Naive thymus-derived CD4-positive, alpha-beta T cell (primary cell): ENCODE results near the gene CCDC85B. TPM values are rescaled to one million over a fixed set of nuclear protein-coding genes. Genes with fewer than 3 reads are reported as not detected.
A peak's percentile ranks its signal among the peaks of the same experiment; 100 is the strongest.

Experiments used
- ATAC-seq: fragments of 150-1000 bp; cut with Tn5 transposase; 2 replicates; pipeline ENCODE4 v1.10.0; 2021; ENCODE audit warnings: mild to moderate bottlenecking, moderate library complexity
- CTCF ChIA-PET: fragments of 350-600 bp; sonication (Branson Sonifier 250); formaldehyde crosslinking; loops from one replicate; lab custom pipeline; 2021; ENCODE audit warnings: antibody characterized with exemption; lab: Charles Lee
- POLR2A ChIA-PET: fragments of 350-600 bp; sonication (Branson Sonifier 250); formaldehyde crosslinking; loops from one replicate; lab custom pipeline; 2021; ENCODE audit warnings: antibody characterized with exemption, inconsistent platforms; lab: Charles Lee
- DNase-seq, 9 donors: peaks; one replicate each; pipeline versions ENCODE4 v3.0.0 to v3.0.0-alpha.2; 2020 to 2022; ENCODE audit warnings: mixed read lengths in 1 of 9
- H3K27ac ChIP-seq: one replicate; pipeline ENCODE4 v1.7.0; 2013; ENCODE audit warnings: mild to moderate bottlenecking, low read depth, low read length, moderate library complexity
- H3K27me3 ChIP-seq, 2 donors: one replicate each; pipeline ENCODE4 v1.7.0; 2013; ENCODE audit warnings: low read length in 2 of 2, mild to moderate bottlenecking in 2 of 2, moderate library complexity in 2 of 2; ENCODE audit not compliant: control insufficient read depth in 2 of 2, insufficient read depth in 2 of 2
- H3K36me3 ChIP-seq, 3 experiments: 1 replicate in 2 of 3; 2 replicates in 1 of 3; pipeline ENCODE4 v1.7.0; 2013; ENCODE audit warnings: low read length in 3 of 3, mild to moderate bottlenecking in 3 of 3, moderate library complexity in 1 of 3; ENCODE audit not compliant: insufficient read depth in 3 of 3, control insufficient read depth in 2 of 3
- H3K4me1 ChIP-seq, 2 donors: one replicate each; pipeline ENCODE4 v1.7.0; 2013; ENCODE audit warnings: low read length in 2 of 2, mild to moderate bottlenecking in 2 of 2, moderate library complexity in 1 of 2; ENCODE audit not compliant: control insufficient read depth in 2 of 2, insufficient read depth in 2 of 2
- H3K4me3 ChIP-seq: 2 replicates; pipeline ENCODE4 v1.7.0; 2013; ENCODE audit warnings: mild to moderate bottlenecking, low read length
- H3K9me3 ChIP-seq, 3 experiments: 1 replicate in 2 of 3; 2 replicates in 1 of 3; pipeline ENCODE4 v1.7.0; 2013; ENCODE audit warnings: low read length in 3 of 3; ENCODE audit not compliant: control insufficient read depth in 2 of 3
- H3K27ac Mint-ChIP-seq, 9 donors: one replicate each; pipeline ENCODE4 v1.8.0; 2020 to 2022; ENCODE audit warnings: mixed read lengths in 9 of 9, mild to moderate bottlenecking in 8 of 9, moderate library complexity in 5 of 9, inconsistent platforms in 2 of 9
- H3K27me3 Mint-ChIP-seq, 5 donors: one replicate each; pipeline ENCODE4 v1.8.0; 2021 to 2022; ENCODE audit warnings: mixed read lengths in 5 of 5, mild to moderate bottlenecking in 1 of 5
- H3K36me3 Mint-ChIP-seq, 5 donors: one replicate each; pipeline ENCODE4 v1.8.0; 2020 to 2022; ENCODE audit warnings: mixed read lengths in 5 of 5, mild to moderate bottlenecking in 3 of 5, inconsistent platforms in 1 of 5
- H3K4me1 Mint-ChIP-seq, 7 donors: one replicate each; pipeline ENCODE4 v1.8.0; 2020 to 2022; ENCODE audit warnings: mixed read lengths in 7 of 7, mild to moderate bottlenecking in 3 of 7, inconsistent platforms in 1 of 7
- H3K4me3 Mint-ChIP-seq, 10 donors: one replicate each; pipeline ENCODE4 v1.8.0; 2020 to 2022; ENCODE audit warnings: mild to moderate bottlenecking in 10 of 10, mixed read lengths in 10 of 10, moderate library complexity in 6 of 10, inconsistent platforms in 2 of 10
- H3K9me3 Mint-ChIP-seq, 11 donors: one replicate each; pipeline ENCODE4 v1.8.0; 2020 to 2022; ENCODE audit warnings: mixed read lengths in 11 of 11, mild to moderate bottlenecking in 4 of 11, inconsistent platforms in 1 of 11, moderate library complexity in 1 of 11
- intact Hi-C, 2 donors: fragments of 100-400 bp; cut with micrococcal nuclease; formaldehyde crosslinking; loops; one replicate each; pipeline ENCODE4 v1.15.1; 2023
- polyA plus RNA-seq, 2 donors: library from polyadenylated mRNA; unstranded; fragments of 300-500 nt; fragmentation: Illumina TruSeq; gene quantifications; one replicate each; pipeline ENCODE4 v1.2.3, GENCODE V29; 2021
- total RNA-seq, 6 experiments: library from RNA in 5 of 6; stranded (reverse) in 5 of 6; gene quantifications; 1 replicate in 5 of 6; 2 replicates in 1 of 6; pipeline ENCODE4 v1.2.3 and lab custom pipeline; 2021 to 2026

The CCDC85B gene
- total and polyA plus RNA-seq, 7 experiments from 2014 or later, result 21.1 to 85.0 (median 27.4) TPM

DNA sequence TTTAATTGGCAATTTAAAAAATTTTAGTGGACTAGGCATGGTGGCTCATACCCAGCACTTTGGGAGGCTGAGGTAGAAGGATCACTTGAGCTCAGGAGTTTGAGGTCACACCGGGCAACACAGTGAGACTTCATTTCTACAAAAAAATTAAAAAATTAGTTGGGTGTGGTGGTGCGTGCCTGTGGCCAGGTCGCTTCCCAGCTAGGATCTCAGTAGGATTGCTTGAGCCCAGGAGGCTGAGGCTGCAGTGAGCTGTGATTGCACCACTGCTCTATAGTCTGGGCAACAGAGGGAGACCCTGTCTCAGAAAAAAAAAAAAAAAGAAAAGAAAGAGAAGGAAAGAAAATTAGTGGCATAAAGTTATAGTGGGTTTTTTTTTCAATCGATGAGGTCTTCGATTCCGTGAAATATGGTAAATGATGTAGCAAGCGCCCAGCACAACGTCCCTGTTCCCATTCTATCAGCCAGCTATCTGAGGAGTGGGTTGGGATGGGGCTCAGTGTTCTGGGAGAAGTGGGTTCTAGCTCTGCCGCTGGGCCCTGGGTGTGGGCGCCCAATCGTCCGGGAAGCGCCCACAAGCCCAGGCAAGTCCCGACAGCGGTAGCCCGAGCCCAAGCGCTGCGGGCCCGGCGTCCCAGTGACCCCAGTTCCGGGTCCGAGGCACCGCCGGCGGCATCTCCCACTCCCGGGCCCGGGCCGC lies 8.3 kb downstream of the CCDC85B start:
- H3K9me3 Mint-ChIP-seq, result no peaks in the 10 kb centered on the region
- H3K36me3 Mint-ChIP-seq, result no peaks in the 10 kb centered on the region
- Histone ChIP-seq H3K4me3 (no peak overlapping the region), H3K27me3 (peaks cover 0 to 6% of the 10 kb centered on the region in 2 donors), H3K4me1 (peaks cover 23 to 26% of the 10 kb centered on the region in 2 donors), H3K27ac (peak overlapping the region; percentile 1), H3K9me3 (no peaks in the 10 kb centered on the region), H3K36me3 (no peaks in the 10 kb centered on the region)
- peaks cover 7 to 51% (median 20%) of the 10 kb centered on the region in 7 donors for H3K4me1 Mint-ChIP-seq
- intact Hi-C loops, result no loop called here
- ATAC-seq (no peak), DNase-seq (no peak)
- ChIA-PET CTCF (interaction anchor here (0.8 to 1.3 kb wide), 4 partner anchors 9 to 60 kb away, joined by 3 to 5 read pairs (median 3); partner anchors contain the start of gene CCDC85B), POLR2A (interaction anchor here (1.4 to 6.5 kb wide), 4 partner anchors 8 to 29 kb away, joined by 3 to 108 read pairs (median 14); partner anchors contain the start of genes CCDC85B and FIBP)
- H3K27me3 Mint-ChIP-seq, result peaks cover 0 to 10% (median 3%) of the 10 kb centered on the region in 5 donors
- H3K4me3 Mint-ChIP-seq, result peak overlapping the region; percentile 62 to 83 (median 73)
- peak overlapping the region in 6 of 9 donors; percentile 24 to 75 (median 72) for H3K27ac Mint-ChIP-seq

DNA sequence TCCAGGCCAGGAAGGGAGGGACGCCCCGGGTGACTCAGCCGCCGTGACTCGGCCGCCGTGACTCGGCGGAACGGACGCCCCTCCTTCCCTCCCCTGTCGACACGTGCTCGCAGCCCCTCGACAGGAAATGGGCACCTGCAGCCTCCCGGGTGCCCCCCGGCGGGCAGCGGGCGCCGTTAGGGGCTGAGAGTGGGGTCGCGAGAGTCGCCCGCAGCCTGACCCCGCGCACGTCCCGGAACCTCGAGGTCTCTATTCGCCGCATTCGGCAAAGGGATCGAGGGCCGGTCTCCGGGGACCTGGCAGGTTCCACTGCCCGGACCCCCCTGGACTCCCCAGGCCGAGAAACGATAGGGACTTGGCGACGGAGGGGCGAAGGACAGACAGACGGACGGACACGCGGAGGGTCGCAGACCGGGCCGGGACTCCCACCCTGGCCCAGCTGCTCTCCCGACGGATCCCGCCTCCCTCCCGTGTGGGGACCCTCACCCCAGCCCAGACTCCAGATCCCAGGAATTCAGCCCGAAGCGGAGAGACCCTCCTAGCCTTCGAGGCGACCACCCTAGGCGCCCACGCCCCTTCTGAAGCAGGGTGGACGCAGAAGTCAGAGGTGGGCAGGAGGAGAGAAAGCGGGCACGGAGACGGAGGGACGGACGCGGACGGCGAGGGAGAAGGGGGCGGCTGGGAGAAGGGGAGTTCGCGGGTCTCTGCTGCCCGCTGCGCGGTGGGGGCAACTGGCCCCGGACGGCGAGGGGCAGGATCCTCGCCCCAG lies 9.1 kb downstream of the CCDC85B start:
- Histone ChIP-seq H3K9me3 (no peaks in the 10 kb centered on the region), H3K27ac (peak overlapping the region; percentile 47), H3K36me3 (no peaks in the 10 kb centered on the region), H3K27me3 (peaks cover 0 to 6% of the 10 kb centered on the region in 2 donors), H3K4me3 (peak overlapping the region; percentile 51), H3K4me1 (peaks cover 17 to 19% of the 10 kb centered on the region in 2 donors)
- no peak for ATAC-seq
- peak in 2 of 9 donors; percentile 52 to 81 for DNase-seq
- peak overlapping the region in 9 of 10 donors; percentile 20 to 81 (median 62) for H3K4me3 Mint-ChIP-seq
- peaks cover 0 to 11% (median 3%) of the 10 kb centered on the region in 5 donors for H3K27me3 Mint-ChIP-seq
- intact Hi-C loops, result loop anchor here (1.0 to 10.0 kb wide), 6 partner anchors 9 to 155 kb away; partner anchors contain the start of genes C11orf68 (in 2 of the 2), CCDC85B (in 2 of the 2), DRAP1 (in 2 of the 2) and SART1 (in 1 of the 2)
- H3K36me3 Mint-ChIP-seq, result no peaks in the 10 kb centered on the region
- peaks cover 7 to 45% (median 12%) of the 10 kb centered on the region in 7 donors for H3K4me1 Mint-ChIP-seq
- ChIA-PET CTCF (interaction anchor here (1.1 to 1.8 kb wide), 2 partner anchors 9 to 12 kb away, joined by 3 to 7 read pairs; partner anchors contain the start of gene CCDC85B), POLR2A (interaction anchor here (1.4 to 6.5 kb wide), 4 partner anchors 9 to 29 kb away, joined by 3 to 108 read pairs (median 14); partner anchors contain the start of genes CCDC85B and FIBP)
- H3K9me3 Mint-ChIP-seq, result no peaks in the 10 kb centered on the region
- H3K27ac Mint-ChIP-seq, result peak overlapping the region in 2 of 9 donors; percentile 63 to 65

- Mint-ChIP-seq H3K36me3 (no peaks in the 10 kb centered on the region), H3K4me3 (peak within 1 kb of the TSS; percentile 64 to 81 (median 74)), H3K4me1 (peaks cover 6 to 42% (median 10%) of the 10 kb centered on the region in 7 donors), H3K27ac (peak within 1 kb of the TSS in 6 of 9 donors; percentile 43 to 88 (median 80)), H3K9me3 (no peaks in the 10 kb centered on the region), H3K27me3 (peaks cover 0 to 11% (median 3%) of the 10 kb centered on the region in 5 donors)
- ATAC-seq (peak; percentile 95), DNase-seq (peak; percentile 83 to 97 (median 89))
- peak within 1 kb of the TSS; percentile 47 for H3K27ac ChIP-seq
- intact Hi-C loops, result loop anchor here (1.0 to 10.0 kb wide), 6 partner anchors 10 to 154 kb away; partner anchors contain the start of genes C11orf68 (in 2 of the 2), CCDC85B (in 2 of the 2), DRAP1 (in 2 of the 2) and SART1 (in 1 of the 2)
- ChIA-PET CTCF (interaction anchor here (1.1 to 2.4 kb wide), 4 partner anchors 8 to 12 kb away, joined by 3 to 10 read pairs (median 7); partner anchors contain the start of genes CCDC85B and FIBP), POLR2A (interaction anchor here (0.7 to 6.5 kb wide), 10 partner anchors 9 to 103 kb away, joined by 3 to 108 read pairs (median 6); partner anchors contain the start of genes C11orf68, CCDC85B and FIBP)
- H3K4me1 ChIP-seq, result peaks cover 17 to 19% of the 10 kb centered on the region in 2 donors
- H3K9me3 ChIP-seq, result no peaks in the 10 kb centered on the region
- peak within 1 kb of the TSS; percentile 51 for H3K4me3 ChIP-seq
- H3K36me3 ChIP-seq, result no peaks in the 10 kb centered on the region
- H3K27me3 ChIP-seq, result peaks cover 0 to 6% of the 10 kb centered on the region in 2 donors
Measured at GRCh38 chr11:65900125-65900898, 9.8 kb downstream of the CCDC85B start, which contains the start of gene FOSL1. TSS of gene FOSL1 (minus strand) at chr11:65900388. CDS start at chr11:65900339, 49 bp downstream.

DNA sequence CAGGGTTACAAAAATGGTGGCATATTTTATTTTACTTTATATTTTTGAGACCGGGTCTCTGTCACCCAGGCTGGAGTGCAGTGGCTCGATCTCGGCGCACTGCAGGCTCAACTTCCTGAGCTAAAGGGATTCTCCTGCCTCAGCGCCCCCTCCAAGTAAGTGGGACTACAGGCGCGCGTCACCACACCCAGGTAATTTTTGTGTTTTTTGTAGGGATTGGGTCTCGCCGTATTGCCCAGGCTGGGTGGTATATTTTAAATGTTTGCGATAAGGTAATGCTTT lies 10.4 kb downstream of the CCDC85B start:
- peaks cover 0 to 6% of the 10 kb centered on the region in 2 donors for H3K27me3 ChIP-seq
- no peaks in the 10 kb centered on the region for H3K36me3 Mint-ChIP-seq
- POLR2A ChIA-PET, result interaction anchor here (0.7 to 6.5 kb wide), 10 partner anchors 9 to 286 kb away, joined by 3 to 108 read pairs (median 4); partner anchors contain the start of genes C11orf68, CCDC85B and FIBP

DNA sequence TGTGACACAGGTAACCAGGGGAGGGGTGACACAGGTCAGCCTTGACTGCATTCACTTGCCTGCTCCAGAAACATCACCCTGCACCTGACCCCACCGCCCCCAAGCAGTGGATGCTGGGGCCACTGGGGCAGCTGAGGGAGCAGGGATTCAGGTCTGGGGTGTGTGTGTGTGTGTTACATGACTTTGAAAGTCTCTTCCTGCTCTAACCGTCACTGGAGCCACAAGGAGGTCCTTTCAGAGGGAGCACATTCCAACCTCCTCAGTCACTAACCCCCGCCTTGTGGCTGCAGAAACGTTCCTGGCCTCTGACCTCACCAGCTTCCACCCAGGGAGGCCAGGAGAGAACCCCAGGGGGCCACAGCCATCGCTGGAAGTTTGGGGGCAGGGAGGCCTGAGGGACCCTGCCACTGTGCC lies 12.6 kb downstream of the CCDC85B start:
- H3K9me3 Mint-ChIP-seq, result no peaks in the 10 kb centered on the region
- peaks cover 0 to 17% (median 3%) of the 10 kb centered on the region in 5 donors for H3K27me3 Mint-ChIP-seq
- ChIA-PET CTCF (interaction anchor here (1.1 kb wide), 1 partner anchor 13 kb away, joined by 3 read pairs; the partner anchor contains the start of gene CCDC85B), POLR2A (interaction anchor here (6.5 kb wide), 1 partner anchor 12 kb away, joined by 108 read pairs; the partner anchor contains the start of genes CCDC85B and FIBP)
- peak overlapping the region in 1 of 9 donors; percentile 43 for H3K27ac Mint-ChIP-seq
- H3K4me1 ChIP-seq, result peaks cover 17 to 19% of the 10 kb centered on the region in 2 donors
- no peaks in the 10 kb centered on the region for H3K36me3 Mint-ChIP-seq
- no peak overlapping the region for H3K27ac ChIP-seq
- ATAC-seq (no peak), DNase-seq (no peak)
- H3K4me3 Mint-ChIP-seq, result no peak overlapping the region
- peaks cover 0 to 20% (median 10%) of the 10 kb centered on the region in 7 donors for H3K4me1 Mint-ChIP-seq
- H3K4me3 ChIP-seq, result no peak overlapping the region
- intact Hi-C loops, result loop anchor here in 1 of 2 donors (10.0 kb wide), 1 partner anchor 152 kb away; the partner anchor contains the start of gene SF3B2
- H3K9me3 ChIP-seq, result no peaks in the 10 kb centered on the region
- H3K27me3 ChIP-seq, result peaks cover 0 to 6% of the 10 kb centered on the region in 2 donors
- H3K36me3 ChIP-seq, result no peaks in the 10 kb centered on the region

More for the DNA sequence above, 10.4 kb downstream of the CCDC85B start:
- intact Hi-C loops, result loop anchor here (1.0 to 10.0 kb wide), 6 partner anchors 11 to 154 kb away; partner anchors contain the start of genes C11orf68 (in 2 of the 2), CCDC85B (in 2 of the 2), DRAP1 (in 2 of the 2) and SART1 (in 1 of the 2)
- no peaks in the 10 kb centered on the region for H3K36me3 ChIP-seq
- peaks cover 17 to 19% of the 10 kb centered on the region in 2 donors for H3K4me1 ChIP-seq
- no peak for DNase-seq
- H3K4me3 ChIP-seq, result peak overlapping the region; percentile 51
- Mint-ChIP-seq H3K27me3 (peaks cover 0 to 11% (median 3%) of the 10 kb centered on the region in 5 donors), H3K4me3 (peak overlapping the region; percentile 64 to 77 (median 74)), H3K4me1 (peaks cover under 1 to 36% (median 10%) of the 10 kb centered on the region in 7 donors), H3K9me3 (no peaks in the 10 kb centered on the region), H3K27ac (peak overlapping the region in 6 of 9 donors; percentile 43 to 88 (median 80))
- CTCF ChIA-PET, result interaction anchor here (1.1 to 2.4 kb wide), 4 partner anchors 8 to 12 kb away, joined by 3 to 10 read pairs (median 7); partner anchors contain the start of genes CCDC85B and FIBP
- no peaks in the 10 kb centered on the region for H3K9me3 ChIP-seq
- ATAC-seq, result no peak
- H3K27ac ChIP-seq, result no peak overlapping the region
